Tibial artery (tissue), 4 donors: ENCODE measurements around the gene FXR1.

Experiments
- DNase-seq, 2 donors: peaks; one replicate each; pipeline ENCODE4 v3.0.0-alpha.2; 2019
- H3K27ac ChIP-seq, 2 donors: fragments of 200-600 bp; sonication (generic) in 1 of 2; 1 replicate in 1 of 2; 2 replicates in 1 of 2; pipeline ENCODE4 v1.5.1; 2018 to 2019; ENCODE audit warnings: mild to moderate bottlenecking in 1 of 2
- H3K27me3 ChIP-seq, 2 donors: fragments of 200-600 bp; sonication (generic) in 1 of 2; one replicate each; pipeline versions ENCODE4 v1.5.1 to v1.6.0; 2016 to 2019
- H3K36me3 ChIP-seq, 3 donors: fragments of 200-600 bp; sonication (generic) in 2 of 3; one replicate each; pipeline ENCODE4 v1.5.1; 2016 to 2019; ENCODE audit warnings: mild to moderate bottlenecking in 2 of 3
- H3K4me1 ChIP-seq, 4 donors: fragments of 200-600 bp; sonication (generic) in 2 of 4; 1 replicate in 3 of 4; 2 replicates in 1 of 4; pipeline ENCODE4 v1.5.1; 2016 to 2019
- H3K4me3 ChIP-seq, 2 donors: fragments of 200-600 bp; sonication (generic) in 1 of 2; 1 replicate in 1 of 2; 2 replicates in 1 of 2; pipeline ENCODE4 v1.5.1; 2018 to 2019; ENCODE audit warnings: mild to moderate bottlenecking in 2 of 2
- H3K9me3 ChIP-seq, 3 donors: fragments of 200-600 bp; sonication (generic) in 1 of 3; one replicate each; pipeline ENCODE4 v1.5.1; 2016 to 2019
- intact Hi-C: fragments of 100-400 bp; cut with DNase I; formaldehyde crosslinking; loops from one replicate; pipeline ENCODE4 v1.15.0; 2023; ENCODE audit warnings: low total_unique reads
- TF ChIP-seq, protein P1 (sequence below), 2 experiments: fragments of 200-600 bp in 1 of 2; fragments of 450-650 bp in 1 of 2; IDR thresholded peaks; one replicate each; pipeline ENCODE4 v1.5.1; 2017 to 2019; ENCODE audit warnings: antibody characterized with exemption in 2 of 2, mild to moderate bottlenecking in 1 of 2, moderate library complexity in 1 of 2

FXR1 gene

DNA sequence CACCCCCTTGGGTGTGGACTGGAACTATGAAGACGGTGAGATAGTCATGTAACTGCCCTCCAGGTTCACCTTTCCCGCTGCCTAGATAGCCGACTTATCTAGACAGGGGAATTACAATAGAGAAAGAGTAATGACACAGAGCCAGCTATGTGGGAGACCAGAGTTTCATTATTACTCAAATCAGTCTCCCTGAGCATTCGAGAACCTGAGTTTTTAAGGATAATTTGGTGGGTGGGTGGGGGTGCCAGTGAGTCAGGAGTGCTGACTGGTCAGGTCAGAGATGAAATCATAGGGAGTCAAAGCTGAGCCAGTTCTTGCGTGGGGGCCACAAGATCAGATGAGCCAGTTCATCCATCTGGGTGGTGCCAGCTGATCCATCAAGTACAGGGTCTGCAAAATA lies 96.8 kb downstream of the FXR1 start:
- H3K4me3 ChIP-seq = no peak overlapping the region
- no peak overlapping the region for H3K27ac ChIP-seq
- DNase-seq = no peak
- H3K27me3 ChIP-seq = no peaks in the 10 kb centered on the region
- intact Hi-C loops = no loop called here
- no peaks in the 10 kb centered on the region for H3K9me3 ChIP-seq
- no peaks in the 10 kb centered on the region for H3K4me1 ChIP-seq
- TF ChIP-seq, protein P1, sequence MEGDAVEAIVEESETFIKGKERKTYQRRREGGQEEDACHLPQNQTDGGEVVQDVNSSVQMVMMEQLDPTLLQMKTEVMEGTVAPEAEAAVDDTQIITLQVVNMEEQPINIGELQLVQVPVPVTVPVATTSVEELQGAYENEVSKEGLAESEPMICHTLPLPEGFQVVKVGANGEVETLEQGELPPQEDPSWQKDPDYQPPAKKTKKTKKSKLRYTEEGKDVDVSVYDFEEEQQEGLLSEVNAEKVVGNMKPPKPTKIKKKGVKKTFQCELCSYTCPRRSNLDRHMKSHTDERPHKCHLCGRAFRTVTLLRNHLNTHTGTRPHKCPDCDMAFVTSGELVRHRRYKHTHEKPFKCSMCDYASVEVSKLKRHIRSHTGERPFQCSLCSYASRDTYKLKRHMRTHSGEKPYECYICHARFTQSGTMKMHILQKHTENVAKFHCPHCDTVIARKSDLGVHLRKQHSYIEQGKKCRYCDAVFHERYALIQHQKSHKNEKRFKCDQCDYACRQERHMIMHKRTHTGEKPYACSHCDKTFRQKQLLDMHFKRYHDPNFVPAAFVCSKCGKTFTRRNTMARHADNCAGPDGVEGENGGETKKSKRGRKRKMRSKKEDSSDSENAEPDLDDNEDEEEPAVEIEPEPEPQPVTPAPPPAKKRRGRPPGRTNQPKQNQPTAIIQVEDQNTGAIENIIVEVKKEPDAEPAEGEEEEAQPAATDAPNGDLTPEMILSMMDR (IDR thresholded peaks at IDR 0.05) = no peak
- H3K36me3 ChIP-seq = no peaks in the 10 kb centered on the region

DNA sequence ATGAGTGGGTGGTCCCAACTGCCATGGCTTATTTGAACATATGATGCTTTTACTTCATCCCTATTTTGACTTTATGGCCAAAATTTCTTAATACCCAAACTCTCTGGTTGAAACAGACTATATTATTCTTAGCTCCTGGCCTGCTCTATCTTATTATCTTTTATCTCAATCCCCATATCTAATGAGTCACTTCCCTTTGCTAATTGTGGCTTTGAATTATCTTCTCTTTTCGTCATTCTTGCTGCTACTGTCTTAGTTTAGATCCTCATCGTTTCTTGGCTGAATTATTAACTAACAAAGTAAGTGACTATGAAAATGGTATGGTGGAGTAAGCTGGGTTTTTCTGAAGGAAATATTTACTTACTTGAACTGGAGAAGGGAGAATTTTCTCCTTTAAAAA lies 105.2 kb downstream of the FXR1 start:
- H3K9me3 ChIP-seq = no peaks in the 10 kb centered on the region
- intact Hi-C loops = no loop called here
- no peak overlapping the region for H3K4me3 ChIP-seq
- no peaks in the 10 kb centered on the region for H3K27me3 ChIP-seq
- TF ChIP-seq, protein P1 (IDR thresholded peaks at IDR 0.05) = no peak
- no peaks in the 10 kb centered on the region for H3K36me3 ChIP-seq
- no peak overlapping the region for H3K27ac ChIP-seq
- DNase-seq = no peak
- no peaks in the 10 kb centered on the region for H3K4me1 ChIP-seq

DNA sequence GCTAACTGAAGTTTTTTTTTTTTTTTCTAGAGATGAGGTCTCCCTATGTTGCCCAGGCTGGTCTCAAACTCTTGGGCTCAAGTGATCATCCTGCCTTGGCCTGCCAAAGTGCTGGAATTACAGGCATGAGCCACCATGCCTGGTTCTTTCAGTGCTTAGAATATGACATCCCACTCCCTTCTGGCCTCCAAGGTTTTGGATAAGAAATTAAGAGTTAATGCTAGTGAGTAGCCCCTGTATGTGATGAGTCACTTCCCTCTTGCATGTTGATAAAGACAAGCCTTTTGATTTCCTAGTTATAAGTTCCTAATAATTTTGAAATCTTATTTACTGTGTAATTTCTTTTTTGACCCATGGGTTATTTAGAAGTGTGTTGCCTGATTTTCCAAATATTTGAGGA lies 112.7 kb downstream of the FXR1 start:
- H3K27ac ChIP-seq = no peak overlapping the region
- DNase-seq = no peak
- intact Hi-C loops = no loop called here
- no peaks in the 10 kb centered on the region for H3K4me1 ChIP-seq
- no peaks in the 10 kb centered on the region for H3K27me3 ChIP-seq
- TF ChIP-seq, protein P1 (IDR thresholded peaks at IDR 0.05) = no peak
- no peaks in the 10 kb centered on the region for H3K36me3 ChIP-seq
- no peak overlapping the region for H3K4me3 ChIP-seq
- H3K9me3 ChIP-seq = peaks cover 0 to 11% (median 0%) of the 10 kb centered on the region in 3 donors

DNA sequence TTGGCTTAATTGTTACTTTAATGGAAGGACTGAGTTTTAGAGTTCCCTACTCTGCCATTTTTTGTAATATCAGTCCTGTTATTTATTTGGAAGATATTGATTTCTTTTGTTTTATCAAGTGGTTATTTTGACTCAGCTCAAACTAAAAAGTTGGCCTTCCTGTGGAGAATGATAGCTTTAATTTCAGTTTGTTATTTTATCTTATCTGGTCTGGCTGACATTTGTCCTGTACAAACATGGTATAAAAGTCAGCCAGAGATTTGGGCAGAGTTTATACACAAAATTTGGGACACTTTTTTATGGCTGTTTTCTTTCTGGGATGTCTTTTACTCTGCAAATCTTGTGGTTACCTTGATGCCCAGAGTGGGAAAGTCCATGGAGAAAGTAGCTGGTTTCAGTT lies 118.5 kb downstream of the FXR1 start:
- H3K9me3 ChIP-seq = no peaks in the 10 kb centered on the region
- no peak overlapping the region for H3K27ac ChIP-seq
- DNase-seq = no peak
- no peak overlapping the region for H3K4me3 ChIP-seq
- H3K36me3 ChIP-seq = no peaks in the 10 kb centered on the region
- no peaks in the 10 kb centered on the region for H3K27me3 ChIP-seq
- intact Hi-C loops = no loop called here
- H3K4me1 ChIP-seq = no peaks in the 10 kb centered on the region
- TF ChIP-seq, protein P1 (IDR thresholded peaks at IDR 0.05) = no peak
